IgD-negative memory B cell (primary cell): ENCODE results near the gene LILRB1. TPM values are rescaled to one million over a fixed set of nuclear protein-coding genes. Genes with fewer than 3 reads are reported as not detected.
"Not testable (repeated sequence)": the region's sequence is repeated elsewhere in the genome, so short reads cannot be mapped to it uniquely, and the experiment has no call there.

Experiments
- H3K27ac Mint-ChIP-seq, 3 donors: one replicate each; pipeline ENCODE4 v1.8.0; 2020 to 2022; ENCODE audit warnings: mild to moderate bottlenecking in 3 of 3, mixed read lengths in 3 of 3, moderate library complexity in 1 of 3
- H3K27me3 Mint-ChIP-seq: one replicate; pipeline ENCODE4 v1.8.0; 2021; ENCODE audit warnings: mixed read lengths
- H3K36me3 Mint-ChIP-seq: one replicate; pipeline ENCODE4 v1.8.0; 2020; ENCODE audit warnings: mild to moderate bottlenecking, mixed read lengths
- H3K4me1 Mint-ChIP-seq, 3 donors: one replicate each; pipeline ENCODE4 v1.8.0; 2020 to 2022; ENCODE audit warnings: mixed read lengths in 3 of 3, mild to moderate bottlenecking in 1 of 3
- H3K4me3 Mint-ChIP-seq, 4 donors: one replicate each; pipeline ENCODE4 v1.8.0; 2020 to 2022; ENCODE audit warnings: mild to moderate bottlenecking in 4 of 4, mixed read lengths in 4 of 4, moderate library complexity in 3 of 4
- H3K9me3 Mint-ChIP-seq, 3 donors: one replicate each; pipeline ENCODE4 v1.8.0; 2020 to 2021; ENCODE audit warnings: mixed read lengths in 3 of 3, mild to moderate bottlenecking in 1 of 3
- polyA plus RNA-seq: library from polyadenylated mRNA; unstranded; fragments of 300-500 nt; fragmentation: Illumina TruSeq; gene quantifications from one replicate; pipeline ENCODE4 v1.2.3, GENCODE V29; 2021

LILRB1 gene
- polyA plus RNA-seq, result 24.8 TPM

- Mint-ChIP-seq H3K27ac (peak within 1 kb of the TSS; percentile 64 to 87 (median 70)), H3K36me3 (peaks cover 11% of the 10 kb centered on the region)
These were observed at the start of gene LILRB1 for GRCh38 chr19:54630262-54630661. TSS of gene LILRB1 (plus strand) at chr19:54630484. CDS start at chr19:54631074, 590 bp downstream.

GRCh38 chr19:54586397-54586796, 43.9 kb upstream of the LILRB1 start:
- Mint-ChIP-seq H3K9me3 (peaks cover 1 to 13% (median 12%) of the 10 kb centered on the region in 3 donors), H3K4me1 (no peaks in the 10 kb centered on the region), H3K36me3 (peaks cover 1% of the 10 kb centered on the region), H3K4me3 (no peak overlapping the region), H3K27ac (no peak overlapping the region), H3K27me3 (peaks cover 46% of the 10 kb centered on the region)

More at GRCh38 chr19:54630262-54630661, at the start of gene LILRB1:
- not testable (repeated sequence) for H3K9me3 Mint-ChIP-seq, H3K27me3 Mint-ChIP-seq
- Mint-ChIP-seq H3K4me1 (peaks cover 35 to 42% (median 35%) of the 10 kb centered on the region in 3 donors), H3K4me3 (peak within 1 kb of the TSS; percentile 60 to 87 (median 82))

- Mint-ChIP-seq H3K36me3 (peaks cover 1% of the 10 kb centered on the region), H3K4me1 (no peaks in the 10 kb centered on the region), H3K27ac (no peak overlapping the region), H3K27me3 (peaks cover 51% of the 10 kb centered on the region), H3K4me3 (no peak overlapping the region), H3K9me3 (peaks cover 0 to 14% (median 12%) of the 10 kb centered on the region in 3 donors)
These were observed 43.3 kb upstream of the LILRB1 start for GRCh38 chr19:54587026-54587425.

GRCh38 chr19:54593445-54593844, 36.8 kb upstream of the LILRB1 start, which contains the start of gene LILRA1:
TSS of gene LILRA1 (plus strand) at chr19:54593632. CDS start at chr19:54594245, 613 bp downstream.
- H3K9me3 Mint-ChIP-seq, H3K36me3 Mint-ChIP-seq, H3K27ac Mint-ChIP-seq: not testable (repeated sequence)
- peak within 1 kb of the TSS in 2 of 4 donors; percentile 33 to 46 for H3K4me3 Mint-ChIP-seq
- peaks cover 8 to 12% (median 10%) of the 10 kb centered on the region in 3 donors for H3K4me1 Mint-ChIP-seq
- H3K27me3 Mint-ChIP-seq, result peaks cover 40% of the 10 kb centered on the region

- not testable (repeated sequence) for H3K9me3 Mint-ChIP-seq, H3K36me3 Mint-ChIP-seq, H3K27ac Mint-ChIP-seq
- peaks cover 35% of the 10 kb centered on the region for H3K27me3 Mint-ChIP-seq
- peaks cover 8 to 12% (median 10%) of the 10 kb centered on the region in 3 donors for H3K4me1 Mint-ChIP-seq
- peak overlapping the region in 1 of 4 donors; percentile 37 for H3K4me3 Mint-ChIP-seq
These were observed 36.2 kb upstream of the LILRB1 start for GRCh38 chr19:54593931-54594626.

- Mint-ChIP-seq H3K4me3 (no peak overlapping the region), H3K4me1 (peaks cover 8 to 12% (median 10%) of the 10 kb centered on the region in 3 donors), H3K27me3 (peaks cover 30% of the 10 kb centered on the region), H3K27ac (peak overlapping the region in 1 of 3 donors; percentile 50), H3K36me3 (peaks cover 1% of the 10 kb centered on the region), H3K9me3 (peaks cover 0 to 8% (median 4%) of the 10 kb centered on the region in 3 donors)
These were observed 35.5 kb upstream of the LILRB1 start for GRCh38 chr19:54594737-54595136.

GRCh38 chr19:54595680-54596436, 34.4 kb upstream of the LILRB1 start:
- H3K27ac Mint-ChIP-seq, H3K36me3 Mint-ChIP-seq, H3K9me3 Mint-ChIP-seq, H3K4me3 Mint-ChIP-seq: not testable (repeated sequence)
- Mint-ChIP-seq H3K4me1 (peaks cover 8 to 12% (median 10%) of the 10 kb centered on the region in 3 donors), H3K27me3 (peaks cover 32% of the 10 kb centered on the region)

GRCh38 chr19:54600212-54600611, 30.1 kb upstream of the LILRB1 start:
- H3K36me3 Mint-ChIP-seq, result no peaks in the 10 kb centered on the region
- peaks cover 21% of the 10 kb centered on the region for H3K27me3 Mint-ChIP-seq
- peaks cover 0 to 2% (median 0%) of the 10 kb centered on the region in 3 donors for H3K9me3 Mint-ChIP-seq
- peaks cover 0 to 4% (median 0%) of the 10 kb centered on the region in 3 donors for H3K4me1 Mint-ChIP-seq
- H3K4me3 Mint-ChIP-seq, result no peak overlapping the region
- H3K27ac Mint-ChIP-seq, result no peak overlapping the region

- peaks cover 14 to 20% (median 16%) of the 10 kb centered on the region in 3 donors for H3K4me1 Mint-ChIP-seq
- H3K27ac Mint-ChIP-seq, result no peak overlapping the region
- peaks cover 6% of the 10 kb centered on the region for H3K27me3 Mint-ChIP-seq
- H3K9me3 Mint-ChIP-seq, result peaks cover 0 to 2% (median 0%) of the 10 kb centered on the region in 3 donors
- H3K4me3 Mint-ChIP-seq, result peak overlapping the region in 2 of 4 donors; percentile 36 to 81
- no peaks in the 10 kb centered on the region for H3K36me3 Mint-ChIP-seq
These were observed 24.1 kb upstream of the LILRB1 start for GRCh38 chr19:54606230-54606629.

- peak overlapping the region; percentile 41 to 81 (median 46) for H3K4me3 Mint-ChIP-seq
- H3K27me3 Mint-ChIP-seq, result peaks cover 4% of the 10 kb centered on the region
- peaks cover 22 to 23% (median 22%) of the 10 kb centered on the region in 3 donors for H3K4me1 Mint-ChIP-seq
- peak overlapping the region in 1 of 3 donors; percentile 76 for H3K27ac Mint-ChIP-seq
- no peaks in the 10 kb centered on the region for H3K36me3 Mint-ChIP-seq
- peaks cover 0 to 2% (median 0%) of the 10 kb centered on the region in 3 donors for H3K9me3 Mint-ChIP-seq
These were observed 23.1 kb upstream of the LILRB1 start for GRCh38 chr19:54606891-54607784.

GRCh38 chr19:54607785-54608150, 22.5 kb upstream of the LILRB1 start:
- H3K27ac Mint-ChIP-seq, result peak overlapping the region in 1 of 3 donors; percentile 39
- peaks cover 27 to 28% (median 28%) of the 10 kb centered on the region in 3 donors for H3K4me1 Mint-ChIP-seq
- H3K36me3 Mint-ChIP-seq, result no peaks in the 10 kb centered on the region
- no peaks in the 10 kb centered on the region for H3K27me3 Mint-ChIP-seq
- peaks cover 0 to 2% (median 0%) of the 10 kb centered on the region in 3 donors for H3K9me3 Mint-ChIP-seq
- no peak overlapping the region for H3K4me3 Mint-ChIP-seq

- Mint-ChIP-seq H3K27ac (no peak overlapping the region), H3K9me3 (peaks cover 0 to 2% (median 0%) of the 10 kb centered on the region in 3 donors), H3K27me3 (no peaks in the 10 kb centered on the region), H3K36me3 (no peaks in the 10 kb centered on the region), H3K4me3 (no peak overlapping the region), H3K4me1 (peaks cover 27 to 28% (median 28%) of the 10 kb centered on the region in 3 donors)
These were observed 22.1 kb upstream of the LILRB1 start for GRCh38 chr19:54608205-54608604.

GRCh38 chr19:54608792-54609191, 21.5 kb upstream of the LILRB1 start:
- Mint-ChIP-seq H3K4me1 (peaks cover 28 to 30% (median 28%) of the 10 kb centered on the region in 3 donors), H3K36me3 (no peaks in the 10 kb centered on the region)

GRCh38 chr19:54609356-54609791, 20.9 kb upstream of the LILRB1 start:
- Mint-ChIP-seq H3K27me3 (no peaks in the 10 kb centered on the region), H3K9me3 (peaks cover 0 to 2% (median 0%) of the 10 kb centered on the region in 3 donors), H3K36me3 (no peaks in the 10 kb centered on the region), H3K4me3 (peak overlapping the region in 1 of 4 donors; percentile 62), H3K27ac (no peak overlapping the region), H3K4me1 (peaks cover 28 to 36% (median 28%) of the 10 kb centered on the region in 3 donors)

More at GRCh38 chr19:54608792-54609191, 21.5 kb upstream of the LILRB1 start:
- H3K4me3 Mint-ChIP-seq, result no peak overlapping the region
- H3K9me3 Mint-ChIP-seq, result peaks cover 0 to 2% (median 0%) of the 10 kb centered on the region in 3 donors
- H3K27me3 Mint-ChIP-seq, result no peaks in the 10 kb centered on the region
- H3K27ac Mint-ChIP-seq, result no peak overlapping the region
